Rectal smooth muscle tissue (tissue), 1 donor: ENCODE data around the gene CCDC57.
A peak's percentile ranks its signal among the peaks of the same experiment; 100 is the strongest.
"Not testable (repeated sequence)": the region's sequence is repeated elsewhere in the genome, so short reads cannot be mapped to it uniquely, and the experiment has no call there.

Source experiments
- H3K27ac ChIP-seq: one replicate; pipeline ENCODE4 v1.7.0; 2013; ENCODE audit warnings: low read depth, low read length, inconsistent platforms
- H3K27me3 ChIP-seq: one replicate; pipeline ENCODE4 v1.7.0; 2013; ENCODE audit warnings: low read length; ENCODE audit not compliant: control insufficient read depth, insufficient read depth
- H3K36me3 ChIP-seq: one replicate; pipeline ENCODE4 v1.7.0; 2013; ENCODE audit warnings: low read length; ENCODE audit not compliant: control insufficient read depth, insufficient read depth
- H3K4me1 ChIP-seq: one replicate; pipeline ENCODE4 v1.7.0; 2013; ENCODE audit warnings: low read length; ENCODE audit not compliant: control insufficient read depth, insufficient read depth
- H3K4me3 ChIP-seq: one replicate; pipeline ENCODE4 v1.7.0; 2013; ENCODE audit warnings: low read length
- H3K9ac ChIP-seq: one replicate; pipeline ENCODE4 v1.7.0; 2013; ENCODE audit warnings: low read length

The CCDC57 gene

GRCh38 chr17:82212331-82213250 is at the start of gene CCDC57:
CCDC57 (minus strand) TSS chr17:82212842; CDS start chr17:82201944, 10,898 bp downstream.
- Histone ChIP-seq H3K27ac (peak within 1 kb of the TSS; percentile 79), H3K36me3 (no peaks in the 10 kb centered on the region), H3K27me3 (no peaks in the 10 kb centered on the region), H3K4me1 (peaks cover 6% of the 10 kb centered on the region), H3K9ac (peak within 1 kb of the TSS; percentile 56), H3K4me3 (peak within 1 kb of the TSS; percentile 62)

GRCh38 chr17:82262344-82262743 is 49.7 kb upstream of the CCDC57 start:
- Histone ChIP-seq H3K4me3 (no peak overlapping the region), H3K4me1 (peaks cover 7% of the 10 kb centered on the region), H3K36me3 (peaks cover 52% of the 10 kb centered on the region), H3K27me3 (no peaks in the 10 kb centered on the region), H3K9ac (no peak overlapping the region), H3K27ac (no peak overlapping the region)

- H3K27ac ChIP-seq, H3K4me1 ChIP-seq, H3K4me3 ChIP-seq, H3K9ac ChIP-seq, H3K27me3 ChIP-seq: not testable (repeated sequence)
- H3K36me3 ChIP-seq = peaks cover 46% of the 10 kb centered on the region
Observed at GRCh38 chr17:82259972-82260961, 47.6 kb upstream of the CCDC57 start.

- Histone ChIP-seq H3K36me3 (peaks cover 37% of the 10 kb centered on the region), H3K27ac (no peak overlapping the region)
Observed at GRCh38 chr17:82258555-82258954, 45.9 kb upstream of the CCDC57 start.

GRCh38 chr17:82257473-82257872 is 44.8 kb upstream of the CCDC57 start:
- Histone ChIP-seq H3K9ac (no peak overlapping the region), H3K36me3 (peaks cover 45% of the 10 kb centered on the region), H3K27ac (peak overlapping the region; percentile 6)

More at GRCh38 chr17:82258555-82258954, 45.9 kb upstream of the CCDC57 start:
- Histone ChIP-seq H3K4me1 (no peaks in the 10 kb centered on the region), H3K9ac (no peak overlapping the region), H3K27me3 (no peaks in the 10 kb centered on the region), H3K4me3 (no peak overlapping the region)

GRCh38 chr17:82256242-82256885 is 43.7 kb upstream of the CCDC57 start:
- Histone ChIP-seq H3K4me1 (no peaks in the 10 kb centered on the region), H3K36me3 (peaks cover 46% of the 10 kb centered on the region), H3K4me3 (no peak overlapping the region), H3K27me3 (no peaks in the 10 kb centered on the region), H3K27ac (no peak overlapping the region), H3K9ac (no peak overlapping the region)

More at GRCh38 chr17:82257473-82257872, 44.8 kb upstream of the CCDC57 start:
- H3K4me1 ChIP-seq = no peaks in the 10 kb centered on the region
- H3K4me3 ChIP-seq = no peak overlapping the region
- no peaks in the 10 kb centered on the region for H3K27me3 ChIP-seq

- Histone ChIP-seq H3K27me3 (no peaks in the 10 kb centered on the region), H3K9ac (no peak overlapping the region), H3K36me3 (peaks cover 47% of the 10 kb centered on the region), H3K4me3 (no peak overlapping the region), H3K4me1 (no peaks in the 10 kb centered on the region), H3K27ac (no peak overlapping the region)
Observed at GRCh38 chr17:82255402-82255972, 42.8 kb upstream of the CCDC57 start.

GRCh38 chr17:82254746-82255145 is 42.1 kb upstream of the CCDC57 start:
- peaks cover 49% of the 10 kb centered on the region for H3K36me3 ChIP-seq
- H3K27ac ChIP-seq, H3K4me3 ChIP-seq, H3K9ac ChIP-seq, H3K27me3 ChIP-seq, H3K4me1 ChIP-seq: not testable (repeated sequence)

GRCh38 chr17:82254096-82254495 is 41.5 kb upstream of the CCDC57 start:
- not testable (repeated sequence) for H3K4me3 ChIP-seq, H3K9ac ChIP-seq, H3K4me1 ChIP-seq, H3K27ac ChIP-seq, H3K27me3 ChIP-seq
- peaks cover 50% of the 10 kb centered on the region for H3K36me3 ChIP-seq

- no peak overlapping the region for H3K9ac ChIP-seq
- H3K36me3 ChIP-seq = peaks cover 60% of the 10 kb centered on the region
- peaks cover 2% of the 10 kb centered on the region for H3K4me1 ChIP-seq
- H3K27ac ChIP-seq = no peak overlapping the region
- H3K27me3 ChIP-seq = no peaks in the 10 kb centered on the region
- no peak overlapping the region for H3K4me3 ChIP-seq
Observed at GRCh38 chr17:82253179-82253544, 40.5 kb upstream of the CCDC57 start.

GRCh38 chr17:82252511-82253178 is 40.0 kb upstream of the CCDC57 start:
- Histone ChIP-seq H3K4me1 (peaks cover 7% of the 10 kb centered on the region), H3K27ac (no peak overlapping the region), H3K27me3 (no peaks in the 10 kb centered on the region), H3K9ac (no peak overlapping the region), H3K4me3 (no peak overlapping the region), H3K36me3 (peaks cover 61% of the 10 kb centered on the region)
